GM12878 (cell line): ENCODE data around the gene LRIG2. TPM values are rescaled to one million over a fixed set of nuclear protein-coding genes. Genes with fewer than 3 reads are reported as not detected.
A peak's percentile ranks its signal among the peaks of the same experiment; 100 is the strongest.

Source experiments
- BHLHE40 ChIP-seq, 2 experiments: fragments of 450-650 bp in 1 of 2; IDR thresholded peaks; 2 replicates each; pipeline ENCODE4 v1.6.1; 2011 to 2017; ENCODE audit warnings: low read depth in 2 of 2, borderline replicate concordance in 1 of 2, improper control_type of control experiment in 1 of 2, low read length in 1 of 2, mild to moderate bottlenecking in 1 of 2
- CEBPZ ChIP-seq: fragments of 150-350 bp; IDR thresholded peaks from 2 replicates; pipeline ENCODE4 v1.6.1; 2016; ENCODE audit warnings: low read depth, low read length
- CHD1 ChIP-seq: IDR thresholded peaks from 2 replicates; pipeline ENCODE4 v1.6.1; 2012; ENCODE audit warnings: low read depth, low read length, improper control_type of control experiment
- DPF2 ChIP-seq: fragments of 450-650 bp; IDR thresholded peaks from 2 replicates; pipeline ENCODE4 v1.6.1; 2017; ENCODE audit warnings: mild to moderate bottlenecking
- EP300 ChIP-seq, 2 experiments: fragments of 150-350 bp in 1 of 2; IDR thresholded peaks; 2 replicates each; pipeline ENCODE4 v1.6.1; 2011 to 2012; ENCODE audit warnings: low read depth in 2 of 2, low read length in 2 of 2, borderline replicate concordance in 1 of 2, improper control_type of control experiment in 1 of 2, inconsistent platforms in 1 of 2; ENCODE audit not compliant: control insufficient read depth in 1 of 2
- IKZF2 ChIP-seq, 2 experiments: fragments of 450-650 bp; IDR thresholded peaks; 2 replicates each; pipeline ENCODE4 v1.6.1; 2017; ENCODE audit warnings: mild to moderate bottlenecking in 2 of 2, moderate library complexity in 2 of 2
- IRF4 ChIP-seq: IDR thresholded peaks from 2 replicates; pipeline ENCODE4 v1.6.1; 2011; ENCODE audit warnings: low read depth, low read length
- JUNB ChIP-seq: IDR thresholded peaks from 2 replicates; pipeline ENCODE4 v1.6.1; 2016; ENCODE audit warnings: antibody characterized with exemption, mild to moderate bottlenecking
- NR2C2 ChIP-seq: IDR thresholded peaks from 2 replicates; pipeline ENCODE4 v1.6.1; 2011; ENCODE audit warnings: borderline replicate concordance, low read depth; ENCODE audit not compliant: control insufficient read depth, insufficient read length
- NR2F1 ChIP-seq: fragments of 450-650 bp; conservative IDR thresholded peaks from 2 replicates; pipeline ENCODE4 v1.6.1; 2017; ENCODE audit warnings: mild to moderate bottlenecking
- PAX8 ChIP-seq: fragments of 450-650 bp; IDR thresholded peaks from 2 replicates; pipeline ENCODE4 v1.6.1; 2017; ENCODE audit warnings: mild to moderate bottlenecking, moderate library complexity
- RAD21 ChIP-seq: IDR thresholded peaks from 2 replicates; pipeline ENCODE4 v1.6.1; 2011; ENCODE audit warnings: mild to moderate bottlenecking, low read depth, low read length, moderate library complexity; ENCODE audit not compliant: insufficient read depth
- RAD51 ChIP-seq: fragments of 450-650 bp; IDR thresholded peaks from 2 replicates; pipeline ENCODE4 v1.6.1; 2016; ENCODE audit warnings: moderate library complexity, mild to moderate bottlenecking, inconsistent platforms
- RELB ChIP-seq: fragments of 450-650 bp; IDR thresholded peaks from 2 replicates; pipeline ENCODE4 v1.6.1; 2017; ENCODE audit warnings: low read depth, mild to moderate bottlenecking, moderate library complexity
- RUNX3 ChIP-seq: IDR thresholded peaks from 2 replicates; pipeline ENCODE4 v1.6.1; 2012; ENCODE audit warnings: low read length, inconsistent platforms
- SIX5 ChIP-seq: IDR thresholded peaks from 2 replicates; pipeline ENCODE4 v1.6.1; 2011; ENCODE audit warnings: mild to moderate bottlenecking, low read depth, low read length, moderate library complexity; ENCODE audit not compliant: severe bottlenecking
- SMARCA5 ChIP-seq: fragments of 450-650 bp; IDR thresholded peaks from 2 replicates; pipeline ENCODE4 v1.6.1; 2017; ENCODE audit warnings: mild to moderate bottlenecking
- SP1 ChIP-seq: IDR thresholded peaks from one replicate; pipeline ENCODE4 v1.6.1; 2011; ENCODE audit warnings: low read depth, low read length
- polyA plus RNA-seq, 11 experiments: library from polyadenylated mRNA; depleted of rRNA in 4 of 11; unstranded in 6 of 11; stranded (reverse) in 5 of 11; fragments of >200 nt; fragmentation: Nextera tagmentation in 4 of 11; fragmentation: Illumina TruSeq in 1 of 11; extraction: Ambion mirVana in 4 of 11; extraction: Trizol in 1 of 11; gene quantifications; 1 replicate in 1 of 11; 2 replicates in 10 of 11; pipeline versions ENCODE4 v1.2.1 to v1.2.3, GENCODE V29; 2011 to 2016; ENCODE audit warnings: inconsistent platforms in 2 of 11, missing spikeins in 2 of 11, low read depth in 1 of 11
- total RNA-seq, 4 experiments: library from RNA; depleted of rRNA in 3 of 4; stranded (reverse); fragments of >200 nt in 3 of 4; fragmentation: Illumina TruSeq in 1 of 4; extraction: Trizol in 1 of 4; gene quantifications; 2 replicates each; pipeline versions ENCODE4 v1.2.1 to v1.2.3, GENCODE V29; 2013 to 2021
- TF ChIP-seq, protein P1 (sequence below): fragments of 450-650 bp; IDR thresholded peaks from 2 replicates; pipeline ENCODE4 v1.6.1; 2017; ENCODE audit warnings: antibody characterized with exemption, mild to moderate bottlenecking, moderate library complexity

LRIG2 gene
- total and polyA plus RNA-seq, 10 of the 15 experiments (the other 5 are each of a cell fraction or from before 2014, with no cell fraction given), result 0.77 to 11.8 (median 5.1) TPM

DNA sequence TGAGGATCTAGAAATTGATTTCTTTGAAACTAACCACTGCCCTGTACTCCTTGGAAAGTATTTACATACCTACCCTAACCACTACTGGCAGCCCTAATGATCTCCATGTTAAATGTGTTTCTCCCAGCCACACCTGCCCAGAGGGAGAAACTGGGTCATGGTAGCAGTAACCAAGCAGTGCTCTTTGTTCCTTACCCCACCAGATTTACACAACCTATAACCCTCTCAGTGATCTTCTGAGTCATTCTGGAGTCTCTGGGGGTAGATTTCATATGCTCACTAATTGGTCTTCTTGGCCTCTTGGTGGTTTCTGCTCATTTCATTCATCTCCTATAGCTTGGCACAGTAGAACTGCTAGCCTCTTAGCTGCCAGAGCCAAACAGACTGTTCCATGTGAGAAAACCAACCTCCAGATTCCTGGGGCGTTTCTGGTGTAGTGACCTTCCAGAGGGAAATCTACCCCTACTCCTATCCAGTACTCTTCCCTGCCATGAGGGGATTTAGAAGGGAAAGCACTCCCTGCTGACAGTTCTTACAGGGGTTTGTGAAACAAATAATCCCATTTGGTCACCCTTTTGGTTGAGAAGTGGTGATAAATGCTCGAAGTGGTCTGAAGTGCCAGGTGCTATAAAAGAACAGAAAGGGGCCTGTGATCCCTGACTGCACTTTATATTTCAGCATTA, 36.2 kb upstream of the LRIG2 start (continued):
- TF ChIP-seq EP300 (IDR thresholded peaks at IDR 0.05; ENCODE audit: borderline replicate concordance in 1 of 2, control insufficient read depth in 1 of 2, low read depth in 2 of 2, low read length in 2 of 2) (0 out of 4 replicates have a peak, but pooled peaks of 1 of the 2 experiments have one; percentile 16), RAD21 (no peak), RUNX3 (peak; percentile 32; the same call in 1 of the 2 replicates), RELB (no peak), JUNB (peak; percentile 37; the same call in 1 of the 2 replicates), CHD1 (no peak), PAX8 (no peak), NR2F1 (peak; percentile 98), CEBPZ (no peak), NR2C2 (no peak), RAD51 (no peak), SP1 (no peak), IRF4 (peak; percentile 49; the same call in 1 of the 2 replicates), BHLHE40 (IDR thresholded peaks at IDR 0.05; ENCODE audit: borderline replicate concordance in 1 of 2, low read depth in 2 of 2, low read length in 1 of 2) (peak in 1 of 2 experiments; percentile 22; a peak in 1 of 4 replicates), SIX5 (no peak), IKZF2 (IDR thresholded peaks at IDR 0.05) (peak; percentile 62 to 81), DPF2 (peak; percentile 73; the same call in 1 of the 2 replicates), SMARCA5 (no peak)
- TF ChIP-seq, protein P1, sequence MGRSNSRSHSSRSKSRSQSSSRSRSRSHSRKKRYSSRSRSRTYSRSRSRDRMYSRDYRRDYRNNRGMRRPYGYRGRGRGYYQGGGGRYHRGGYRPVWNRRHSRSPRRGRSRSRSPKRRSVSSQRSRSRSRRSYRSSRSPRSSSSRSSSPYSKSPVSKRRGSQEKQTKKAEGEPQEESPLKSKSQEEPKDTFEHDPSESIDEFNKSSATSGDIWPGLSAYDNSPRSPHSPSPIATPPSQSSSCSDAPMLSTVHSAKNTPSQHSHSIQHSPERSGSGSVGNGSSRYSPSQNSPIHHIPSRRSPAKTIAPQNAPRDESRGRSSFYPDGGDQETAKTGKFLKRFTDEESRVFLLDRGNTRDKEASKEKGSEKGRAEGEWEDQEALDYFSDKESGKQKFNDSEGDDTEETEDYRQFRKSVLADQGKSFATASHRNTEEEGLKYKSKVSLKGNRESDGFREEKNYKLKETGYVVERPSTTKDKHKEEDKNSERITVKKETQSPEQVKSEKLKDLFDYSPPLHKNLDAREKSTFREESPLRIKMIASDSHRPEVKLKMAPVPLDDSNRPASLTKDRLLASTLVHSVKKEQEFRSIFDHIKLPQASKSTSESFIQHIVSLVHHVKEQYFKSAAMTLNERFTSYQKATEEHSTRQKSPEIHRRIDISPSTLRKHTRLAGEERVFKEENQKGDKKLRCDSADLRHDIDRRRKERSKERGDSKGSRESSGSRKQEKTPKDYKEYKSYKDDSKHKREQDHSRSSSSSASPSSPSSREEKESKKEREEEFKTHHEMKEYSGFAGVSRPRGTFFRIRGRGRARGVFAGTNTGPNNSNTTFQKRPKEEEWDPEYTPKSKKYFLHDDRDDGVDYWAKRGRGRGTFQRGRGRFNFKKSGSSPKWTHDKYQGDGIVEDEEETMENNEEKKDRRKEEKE, result no peak
